Stimulated activated CD4-positive, alpha-beta T cell treated with anti-CD3 and anti-CD28 coated beads, Interleukin-4, amount 100 ng/mL, for 4 hours (primary cell): Measurements from ENCODE around the gene DGKA.

Experiments used
- DNase-seq, 2 experiments: peaks; one replicate each; pipeline ENCODE4 v3.0.0-alpha.2; 2020

The DGKA gene

GRCh38 chr12:55931780-55932550 lies 1.0 kb downstream of the DGKA start:
- peak in 1 of 2 experiments; percentile 42 for DNase-seq

DNA sequence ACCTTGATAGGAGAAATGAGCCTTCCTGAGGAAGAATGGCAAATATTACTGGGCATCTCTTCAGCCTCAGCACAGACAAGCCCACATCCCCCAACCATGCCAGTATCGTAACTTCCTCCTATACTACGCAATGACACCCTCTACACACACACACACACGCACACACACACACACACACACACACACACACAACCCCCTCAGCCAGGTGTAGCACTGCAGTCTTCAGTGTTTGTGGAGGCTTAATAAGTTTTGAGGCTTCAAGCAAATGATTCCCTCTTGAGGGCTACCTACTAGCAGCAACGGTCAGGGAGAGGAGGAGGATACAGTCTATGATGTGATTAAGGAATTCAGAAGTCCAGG lies 1.6 kb downstream of the DGKA start:
- peak; percentile 34 to 50 for DNase-seq

GRCh38 chr12:55933169-55933798 lies 2.3 kb downstream of the DGKA start:
- no peak for DNase-seq

- DNase-seq: no peak
Measured at GRCh38 chr12:55933799-55934742, 3.1 kb downstream of the DGKA start.

DNA sequence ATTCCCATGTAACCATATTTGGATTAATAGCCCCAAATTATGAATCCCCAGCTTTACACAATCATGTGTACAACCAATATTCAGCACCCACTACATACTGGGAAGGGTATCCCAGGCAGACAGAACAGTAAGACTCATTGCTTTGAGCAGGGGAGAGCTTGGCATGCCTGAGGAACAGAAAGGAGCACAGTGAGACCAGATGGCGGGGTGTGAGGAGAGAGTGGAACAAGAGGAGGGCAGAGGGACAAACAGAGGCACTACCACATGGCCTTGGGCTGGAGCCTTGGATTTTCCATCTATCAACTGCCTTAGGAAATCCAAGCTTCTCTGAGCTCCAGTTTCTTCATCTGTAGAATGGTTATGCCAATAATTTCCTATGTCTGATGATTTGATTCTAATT lies 3.8 kb downstream of the DGKA start:
- no peak for DNase-seq

- peak; percentile 36 to 44 for DNase-seq
Measured at GRCh38 chr12:55935738-55936151, 4.8 kb downstream of the DGKA start.

DNA sequence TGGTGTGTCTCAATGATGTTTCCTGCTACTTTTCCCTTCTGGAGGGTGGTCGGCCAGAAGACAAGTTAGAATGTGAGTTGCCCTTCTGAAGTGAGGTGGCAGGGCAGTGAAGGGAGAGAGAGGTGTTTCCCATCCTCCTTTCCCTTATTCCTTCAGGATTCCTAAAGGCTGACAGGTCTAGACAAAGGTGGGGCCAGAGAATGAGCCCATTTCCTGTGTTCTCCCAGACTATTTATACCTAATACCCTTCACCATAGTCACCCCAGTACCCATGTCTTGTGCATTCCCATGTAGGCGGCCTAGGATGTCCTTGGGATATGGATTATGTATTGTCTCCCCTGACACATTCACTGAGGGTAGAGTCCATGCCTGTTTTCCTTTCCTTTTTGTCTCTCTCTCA lies 7.0 kb downstream of the DGKA start:
- DNase-seq: no peak

- no peak for DNase-seq
Measured at GRCh38 chr12:55938826-55939501, 8.0 kb downstream of the DGKA start.

DNA sequence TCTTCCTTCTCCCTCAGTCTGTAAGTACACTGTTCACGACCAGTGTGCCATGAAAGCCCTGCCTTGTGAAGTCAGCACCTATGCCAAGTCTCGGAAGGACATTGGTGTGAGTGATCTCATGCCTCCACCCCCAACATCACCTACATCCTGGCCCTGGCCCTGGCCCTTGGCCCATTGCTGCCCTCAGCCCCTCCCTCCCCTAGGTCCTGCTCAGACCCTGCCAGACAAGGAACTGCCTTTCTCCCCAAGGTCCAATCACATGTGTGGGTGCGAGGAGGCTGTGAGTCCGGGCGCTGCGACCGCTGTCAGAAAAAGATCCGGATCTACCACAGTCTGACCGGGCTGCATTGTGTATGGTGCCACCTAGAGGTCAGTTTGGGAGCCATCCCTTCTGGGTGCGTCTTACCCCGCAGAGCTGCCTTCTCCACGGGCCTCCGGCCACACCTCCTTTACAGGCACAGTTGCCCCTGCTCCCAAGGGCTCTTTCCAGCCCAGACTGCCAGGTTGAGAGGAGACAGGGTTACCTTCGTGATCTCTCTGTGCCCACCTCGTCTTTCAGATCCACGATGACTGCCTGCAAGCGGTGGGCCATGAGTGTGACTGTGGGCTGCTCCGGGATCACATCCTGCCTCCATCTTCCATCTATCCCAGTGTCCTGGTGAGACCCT lies 9.2 kb downstream of the DGKA start:
- DNase-seq: peak; percentile 71 to 76

DNA sequence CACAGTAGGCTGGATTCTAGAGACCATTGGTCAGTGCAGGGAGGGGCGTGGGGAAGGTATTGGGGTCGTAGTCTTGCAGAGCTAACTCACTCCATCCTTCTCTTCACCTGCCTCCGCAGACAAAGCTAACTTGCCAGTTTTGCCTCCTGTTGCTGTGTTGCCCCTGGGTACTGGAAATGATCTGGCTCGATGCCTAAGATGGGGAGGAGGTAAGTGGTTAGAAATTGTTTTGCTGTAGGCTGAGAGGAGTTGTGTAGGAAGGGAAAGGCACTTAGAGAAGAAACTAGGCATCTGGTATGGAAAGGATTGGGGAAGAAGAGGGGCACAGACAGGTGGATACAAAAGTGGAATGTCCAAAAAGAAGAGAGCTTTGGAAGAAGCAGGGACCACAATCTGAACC lies 11.1 kb downstream of the DGKA start:
- DNase-seq: no peak

- DNase-seq: no peak
Measured at GRCh38 chr12:55942577-55943136, 11.7 kb downstream of the DGKA start.

DNA sequence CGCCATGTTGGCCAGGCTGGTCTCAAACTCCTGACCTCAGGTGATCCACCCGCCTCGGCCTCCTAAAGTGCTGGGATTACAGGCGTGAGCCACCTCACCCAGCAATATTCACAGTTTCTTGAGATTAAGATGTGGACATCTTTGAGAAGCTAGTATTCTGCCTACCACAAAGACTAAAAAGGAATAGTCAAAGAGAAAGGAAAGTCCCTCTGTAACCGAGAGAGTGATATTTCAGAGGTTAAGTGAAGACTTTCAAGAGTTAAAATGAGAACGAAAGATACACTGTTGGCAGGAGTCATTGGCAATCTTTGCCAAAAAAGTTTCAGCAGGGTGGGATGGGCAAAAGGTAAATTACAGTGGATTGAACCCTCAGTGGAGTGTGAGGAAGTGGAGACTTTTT lies 15.6 kb downstream of the DGKA start:
- no peak for DNase-seq

GRCh38 chr12:55955344-55955743 lies 24.4 kb downstream of the DGKA start:
- no peak for DNase-seq

DNA sequence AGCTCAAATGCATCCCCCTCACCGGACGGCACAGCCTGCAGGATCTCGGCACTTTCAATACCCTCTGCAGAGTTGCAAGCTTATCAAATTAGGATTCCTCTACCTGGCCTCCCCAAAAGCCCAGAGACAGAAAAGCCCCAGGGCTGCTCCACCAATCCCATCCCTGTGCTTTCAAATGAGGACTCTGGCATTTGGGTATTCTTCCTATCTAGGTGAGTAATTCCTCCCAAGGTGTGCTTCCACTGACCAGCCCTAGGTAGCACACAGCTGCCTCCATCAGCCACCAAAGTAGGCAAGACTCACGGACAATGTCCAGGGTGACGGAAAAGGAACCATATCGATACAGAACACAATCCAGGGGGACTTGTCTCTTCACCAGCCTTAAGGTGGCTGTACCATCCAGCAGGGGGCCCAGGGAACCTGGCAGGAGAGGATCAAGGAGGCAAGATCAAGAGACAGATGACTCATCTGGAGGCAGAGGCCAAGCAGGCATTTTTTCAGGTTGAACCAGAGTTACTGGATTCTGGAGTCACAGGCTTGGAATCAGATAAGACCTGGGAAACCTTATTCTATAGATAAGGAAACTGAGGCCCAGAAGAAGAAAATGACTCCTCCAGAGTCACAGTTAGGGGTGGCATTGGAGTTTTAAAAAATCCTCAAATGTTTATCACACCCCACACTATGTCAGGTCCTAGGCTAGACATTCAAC lies 25.0 kb downstream of the DGKA start:
- DNase-seq: peak in 1 of 2 experiments; percentile 44

GRCh38 chr12:55957106-55957859 lies 26.3 kb downstream of the DGKA start:
- DNase-seq: no peak

DNA sequence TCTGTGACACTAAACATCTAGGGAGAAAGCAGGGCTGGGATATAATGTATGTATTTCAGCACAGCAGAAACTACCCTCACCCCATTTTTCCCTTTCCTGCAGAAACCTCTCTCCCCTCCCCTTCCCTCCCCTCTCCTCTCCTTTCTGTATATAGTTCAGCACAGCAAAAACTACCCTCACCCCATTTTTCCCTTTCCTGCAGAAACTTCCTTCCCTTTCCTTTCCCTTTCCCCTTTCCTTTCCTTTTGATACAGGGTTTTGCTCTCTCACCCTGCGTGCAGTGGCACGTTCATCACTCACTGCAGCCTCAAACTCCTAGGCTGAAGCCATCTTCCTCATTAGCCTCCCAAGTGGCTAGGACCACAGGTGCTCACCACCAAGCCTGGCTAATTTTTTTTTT lies 32.8 kb downstream of the DGKA start:
- DNase-seq: no peak

DNA sequence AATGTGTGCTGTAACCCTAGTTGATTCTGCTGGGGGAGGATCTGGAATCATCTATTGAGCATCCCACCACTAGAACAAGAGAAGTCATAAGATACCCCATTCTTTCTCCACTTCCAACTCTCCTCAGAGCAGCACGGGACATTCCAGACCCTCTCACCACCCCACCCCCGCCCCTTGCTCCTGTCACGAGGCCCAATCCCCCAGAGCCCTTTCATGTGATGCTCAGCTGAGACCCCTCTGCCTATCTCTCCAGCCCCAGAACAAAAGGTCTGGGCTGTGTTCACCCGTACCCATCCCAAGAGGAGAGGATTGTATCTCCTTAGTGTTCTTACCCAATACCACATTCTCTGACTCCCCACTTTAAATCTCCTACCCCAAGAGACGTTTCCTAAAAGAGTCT lies 34.3 kb downstream of the DGKA start:
- DNase-seq: no peak

DNA sequence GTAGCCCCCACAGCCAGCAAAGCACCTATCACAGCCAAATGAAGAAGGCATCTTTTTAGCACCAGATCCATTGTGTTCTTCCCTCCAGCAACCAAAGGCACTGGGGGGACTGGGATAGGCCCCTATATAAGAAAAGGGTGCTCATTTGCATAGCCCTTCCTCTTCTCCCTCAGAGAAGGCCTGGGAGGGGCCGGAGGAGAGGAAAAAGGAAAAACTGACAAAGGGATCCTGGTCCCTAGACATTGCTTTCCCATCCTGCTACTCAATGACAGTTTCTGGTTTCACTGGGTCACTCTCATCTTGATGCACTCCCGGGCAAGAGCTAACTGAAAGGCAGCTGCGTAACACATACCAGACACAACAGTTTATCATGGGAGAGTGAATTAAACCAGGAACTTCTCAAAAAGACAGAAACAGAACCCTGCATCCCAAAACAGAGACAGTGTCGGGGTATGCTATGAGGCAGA lies 35.0 kb downstream of the DGKA start, which contains the start of gene PMEL:
PMEL (minus strand) TSS at position 102 of the 467 bp plus-strand sequence; CDS start at position 71, 31 bp downstream.
- no peak for DNase-seq

- DNase-seq: peak; percentile 88 to 92
Measured at GRCh38 chr12:55966408-55967281, 35.7 kb downstream of the DGKA start, which contains the start of gene CDK2. TSS of gene CDK2 (plus strand) at chr12:55966830. CDS start at chr12:55967009, 179 bp downstream.
